22Rv1 (cell line): ENCODE results near the gene PGAM1.

ENCODE experiments used
- ZFX ChIP-seq: fragments of 450-650 bp; IDR thresholded peaks from 2 replicates; pipeline ENCODE4 v1.6.1; 2017; ENCODE audit warnings: antibody characterized with exemption, borderline replicate concordance
- TF ChIP-seq, protein P1 (sequence below): fragments of 450-650 bp; IDR thresholded peaks from 2 replicates; pipeline ENCODE4 v1.5.1; 2017; ENCODE audit warnings: mild to moderate bottlenecking

GRCh38 chr10:97385565-97385964 lies 40.4 kb upstream of the PGAM1 start:
- TF ChIP-seq, protein P1, sequence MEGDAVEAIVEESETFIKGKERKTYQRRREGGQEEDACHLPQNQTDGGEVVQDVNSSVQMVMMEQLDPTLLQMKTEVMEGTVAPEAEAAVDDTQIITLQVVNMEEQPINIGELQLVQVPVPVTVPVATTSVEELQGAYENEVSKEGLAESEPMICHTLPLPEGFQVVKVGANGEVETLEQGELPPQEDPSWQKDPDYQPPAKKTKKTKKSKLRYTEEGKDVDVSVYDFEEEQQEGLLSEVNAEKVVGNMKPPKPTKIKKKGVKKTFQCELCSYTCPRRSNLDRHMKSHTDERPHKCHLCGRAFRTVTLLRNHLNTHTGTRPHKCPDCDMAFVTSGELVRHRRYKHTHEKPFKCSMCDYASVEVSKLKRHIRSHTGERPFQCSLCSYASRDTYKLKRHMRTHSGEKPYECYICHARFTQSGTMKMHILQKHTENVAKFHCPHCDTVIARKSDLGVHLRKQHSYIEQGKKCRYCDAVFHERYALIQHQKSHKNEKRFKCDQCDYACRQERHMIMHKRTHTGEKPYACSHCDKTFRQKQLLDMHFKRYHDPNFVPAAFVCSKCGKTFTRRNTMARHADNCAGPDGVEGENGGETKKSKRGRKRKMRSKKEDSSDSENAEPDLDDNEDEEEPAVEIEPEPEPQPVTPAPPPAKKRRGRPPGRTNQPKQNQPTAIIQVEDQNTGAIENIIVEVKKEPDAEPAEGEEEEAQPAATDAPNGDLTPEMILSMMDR = no peak
- no peak for TF ChIP-seq ZFX
